Fibroblast of gingiva (primary cell): ENCODE results near the gene ARF3.

Source experiments
- DNase-seq: peaks from one replicate; pipeline ENCODE4 v3.0.0-alpha.2; 2011; ENCODE audit warnings: low read depth

The ARF3 gene

GRCh38 chr12:48957141-48958048, at the start of gene ARF3:
Gene ARF3 (minus strand): TSS chr12:48957487. CDS start chr12:48941095, 16,392 bp downstream.
- DNase-seq, result peak; percentile 91

- no peak for DNase-seq
Measured at GRCh38 chr12:49000346-49000745, 43.1 kb upstream of the ARF3 start.

- no peak for DNase-seq
Measured at GRCh38 chr12:48999371-49000131, 42.3 kb upstream of the ARF3 start, which contains the start of gene DDN. Gene DDN (minus strand): TSS chr12:48999375. CDS start chr12:48999287, 88 bp downstream.

GRCh38 chr12:48998497-48999353, 41.4 kb upstream of the ARF3 start:
- DNase-seq, result no peak

- DNase-seq, result no peak
Measured at GRCh38 chr12:48997719-48998496, 40.6 kb upstream of the ARF3 start.

- peak; percentile 58 for DNase-seq
Measured at GRCh38 chr12:48996794-48997718, 39.8 kb upstream of the ARF3 start.

GRCh38 chr12:48995086-48995879, 38.0 kb upstream of the ARF3 start:
- peak; percentile 71 for DNase-seq

- DNase-seq, result no peak
Measured at GRCh38 chr12:48994224-48995085, 37.2 kb upstream of the ARF3 start.

- DNase-seq, result no peak
Measured at GRCh38 chr12:48993787-48994186, 36.5 kb upstream of the ARF3 start.

- no peak for DNase-seq
Measured at GRCh38 chr12:48991247-48992050, 34.2 kb upstream of the ARF3 start.

GRCh38 chr12:48990552-48990951, 33.3 kb upstream of the ARF3 start:
- DNase-seq, result no peak

GRCh38 chr12:48988030-48988649, 30.9 kb upstream of the ARF3 start:
- no peak for DNase-seq

GRCh38 chr12:48986720-48987291, 29.5 kb upstream of the ARF3 start:
- no peak for DNase-seq

- no peak for DNase-seq
Measured at GRCh38 chr12:48985901-48986300, 28.6 kb upstream of the ARF3 start.

GRCh38 chr12:48985475-48985897, 28.2 kb upstream of the ARF3 start:
- DNase-seq, result no peak

GRCh38 chr12:48982397-48983080, 25.3 kb upstream of the ARF3 start:
- no peak for DNase-seq
